GM18517 (cell line): ENCODE measurements around the gene MINDY4.

ENCODE experiments used
- ATAC-seq: cut with Tn5 transposase; IDR thresholded peaks from one replicate; pipeline ENCODE4 v1.9.1; 2021; ENCODE audit warnings: mild to moderate bottlenecking, moderate library complexity; ENCODE audit not compliant: unreplicated experiment

The MINDY4 gene

GRCh38 chr7:30741289-30741688 lies 29.9 kb upstream of the MINDY4 start:
- no peak for ATAC-seq

- no peak for ATAC-seq
Observed at GRCh38 chr7:30743371-30744074, 27.7 kb upstream of the MINDY4 start.

GRCh38 chr7:30744075-30744417 lies 27.2 kb upstream of the MINDY4 start:
- no peak for ATAC-seq

GRCh38 chr7:30745261-30745941 lies 25.8 kb upstream of the MINDY4 start:
- no peak for ATAC-seq

GRCh38 chr7:30750010-30750409 lies 21.2 kb upstream of the MINDY4 start:
- ATAC-seq, result no peak

GRCh38 chr7:30750683-30751650 lies 20.2 kb upstream of the MINDY4 start:
- ATAC-seq, result no peak

GRCh38 chr7:30751696-30752273 lies 19.4 kb upstream of the MINDY4 start, which contains the start of gene INMT:
Gene INMT, plus strand, starts transcription at chr7:30752135. Its CDS starts 16 bp downstream, at chr7:30752151.
- no peak for ATAC-seq

GRCh38 chr7:30752484-30752883 lies 18.7 kb upstream of the MINDY4 start:
- no peak for ATAC-seq

GRCh38 chr7:30752979-30753378 lies 18.2 kb upstream of the MINDY4 start:
- ATAC-seq, result no peak

GRCh38 chr7:30754315-30754877 lies 16.8 kb upstream of the MINDY4 start:
- no peak for ATAC-seq

- no peak for ATAC-seq
Observed at GRCh38 chr7:30755384-30756154, 15.6 kb upstream of the MINDY4 start.

- no peak for ATAC-seq
Observed at GRCh38 chr7:30757342-30757692, 13.9 kb upstream of the MINDY4 start.

- ATAC-seq, result no peak
Observed at GRCh38 chr7:30760514-30761213, 10.6 kb upstream of the MINDY4 start.

GRCh38 chr7:30761214-30762156 lies 9.7 kb upstream of the MINDY4 start:
- no peak for ATAC-seq

- ATAC-seq, result peak; percentile 92
Observed at GRCh38 chr7:30764030-30764975, 6.9 kb upstream of the MINDY4 start.

GRCh38 chr7:30765408-30765807 lies 5.8 kb upstream of the MINDY4 start:
- no peak for ATAC-seq

GRCh38 chr7:30770845-30771173 lies 408 bp upstream of the MINDY4 start:
- peak; percentile 7 for ATAC-seq
